Mesenchymal stem cell (in vitro differentiated cells and primary cell): ENCODE results near the gene DBNL.

Experiments used
- DNase-seq: peaks from one replicate; pipeline ENCODE4 v3.0.0-alpha.2; 2013
- H2AFZ ChIP-seq: one replicate; pipeline ENCODE4 v1.6.1; 2013; ENCODE audit warnings: low read depth, mild to moderate bottlenecking, control low read depth, inconsistent platforms, low read length, moderate library complexity
- H2AK5ac ChIP-seq: 2 replicates; pipeline ENCODE4 v1.6.1; 2013; ENCODE audit warnings: low read length, moderate library complexity, mild to moderate bottlenecking, inconsistent platforms; ENCODE audit not compliant: severe bottlenecking
- H2BK120ac ChIP-seq: one replicate; pipeline ENCODE4 v1.6.1; 2013; ENCODE audit warnings: low read depth, mild to moderate bottlenecking, inconsistent platforms, low read length, moderate library complexity
- H2BK12ac ChIP-seq, 2 experiments: one replicate each; pipeline ENCODE4 v1.6.1; 2013; ENCODE audit warnings: inconsistent platforms in 2 of 2, low read length in 2 of 2, mild to moderate bottlenecking in 2 of 2, moderate library complexity in 2 of 2, control low read depth in 1 of 2
- H2BK15ac ChIP-seq: one replicate; pipeline ENCODE4 v1.6.1; 2013; ENCODE audit warnings: mild to moderate bottlenecking, low read depth, inconsistent platforms; ENCODE audit not compliant: poor library complexity, severe bottlenecking
- H2BK5ac ChIP-seq: 2 replicates; pipeline ENCODE4 v1.6.1; 2013; ENCODE audit warnings: low read depth, mild to moderate bottlenecking, low read length, control low read depth, inconsistent platforms; ENCODE audit not compliant: poor library complexity, severe bottlenecking
- H3K14ac ChIP-seq, 2 experiments: one replicate each; pipeline ENCODE4 v1.6.1; 2013; ENCODE audit warnings: inconsistent platforms in 2 of 2, low read length in 2 of 2, control low read depth in 1 of 2, mild to moderate bottlenecking in 1 of 2, moderate library complexity in 1 of 2
- H3K18ac ChIP-seq, 2 experiments: one replicate each; pipeline ENCODE4 v1.6.1; 2013; ENCODE audit warnings: inconsistent platforms in 2 of 2, low read length in 2 of 2, control low read depth in 1 of 2, low read depth in 1 of 2, mild to moderate bottlenecking in 1 of 2
- H3K23ac ChIP-seq, 2 experiments: one replicate each; pipeline ENCODE4 v1.6.1; 2013; ENCODE audit warnings: inconsistent platforms in 2 of 2, low read length in 2 of 2, mild to moderate bottlenecking in 2 of 2, moderate library complexity in 2 of 2, control low read depth in 1 of 2
- H3K27ac ChIP-seq: 2 replicates; pipeline ENCODE4 v1.5.1; 2013; ENCODE audit warnings: mild to moderate bottlenecking, moderate library complexity, low read length, control low read depth, inconsistent platforms; ENCODE audit not compliant: poor library complexity, severe bottlenecking
- H3K27me3 ChIP-seq, 2 experiments: 2 replicates each; pipeline versions ENCODE4 v1.6.1 to v1.7.0; 2013; ENCODE audit warnings: low read length in 2 of 2, mild to moderate bottlenecking in 2 of 2, moderate library complexity in 2 of 2, control low read depth in 1 of 2, inconsistent platforms in 1 of 2; ENCODE audit not compliant: control insufficient read depth in 1 of 2, insufficient read depth in 1 of 2
- H3K36me3 ChIP-seq, 2 experiments: 2 replicates each; pipeline versions ENCODE4 v1.6.1 to v1.7.0; 2013; ENCODE audit warnings: low read length in 2 of 2, control low read depth in 1 of 2, inconsistent platforms in 1 of 2, low read depth in 1 of 2, mild to moderate bottlenecking in 1 of 2; ENCODE audit not compliant: insufficient read depth in 2 of 2, control insufficient read depth in 1 of 2
- H3K4ac ChIP-seq, 2 experiments: one replicate each; pipeline ENCODE4 v1.6.1; 2013; ENCODE audit warnings: inconsistent platforms in 2 of 2, low read length in 2 of 2, mild to moderate bottlenecking in 2 of 2, moderate library complexity in 2 of 2, control low read depth in 1 of 2, low read depth in 1 of 2
- H3K4me1 ChIP-seq: 2 replicates; pipeline ENCODE4 v1.6.1; 2013; ENCODE audit warnings: low read depth, low read length, control low read depth; ENCODE audit not compliant: control insufficient read depth, insufficient read depth
- H3K4me2 ChIP-seq: 2 replicates; pipeline ENCODE4 v1.6.1; 2013; ENCODE audit warnings: low read length, mild to moderate bottlenecking, inconsistent platforms; ENCODE audit not compliant: poor library complexity, severe bottlenecking
- H3K4me3 ChIP-seq, 2 experiments: 2 replicates each; pipeline versions ENCODE4 v1.5.1 to v1.7.0; 2013; ENCODE audit warnings: low read length in 2 of 2, mild to moderate bottlenecking in 2 of 2, control low read depth in 1 of 2, low read depth in 1 of 2; ENCODE audit not compliant: insufficient read depth in 1 of 2
- H3K79me1 ChIP-seq: replicated peaks from 2 replicates; pipeline ENCODE4 v1.6.1; 2013; ENCODE audit warnings: mild to moderate bottlenecking, control low read depth, low read length, inconsistent platforms; ENCODE audit not compliant: poor library complexity, severe bottlenecking
- H3K9ac ChIP-seq: 2 replicates; pipeline ENCODE4 v1.7.0; 2013; ENCODE audit warnings: mild to moderate bottlenecking, low read length, moderate library complexity
- H3K9me3 ChIP-seq: 2 replicates; pipeline ENCODE4 v1.7.0; 2013; ENCODE audit warnings: mild to moderate bottlenecking, low read length; ENCODE audit not compliant: control insufficient read depth
- H4K8ac ChIP-seq: one replicate; pipeline ENCODE4 v1.6.1; 2013; ENCODE audit warnings: inconsistent platforms, mild to moderate bottlenecking, low read length, moderate library complexity
- H4K91ac ChIP-seq: one replicate; pipeline ENCODE4 v1.6.1; 2013; ENCODE audit warnings: mild to moderate bottlenecking, low read length, inconsistent platforms
- WGBS: methylation state at CpG from one replicate; pipeline ENCODE4 v1.1.7; 2013; ENCODE audit warnings: mixed read lengths; 5-methylcytosine and 5-hydroxymethylcytosine counted together

The DBNL gene

GRCh38 chr7:44086627-44087026 is 42.1 kb downstream of the DBNL start:
- 92% methylated on average over 3 of the region's 3 CpGs for WGBS

GRCh38 chr7:44087911-44088838 is 43.7 kb downstream of the DBNL start:
- Histone ChIP-seq H3K14ac (peak overlapping the region in 1 of 2 experiments; percentile 68), H3K9ac (peak overlapping the region; percentile 92), H2BK5ac (peak overlapping the region; percentile 19)

More at GRCh38 chr7:44086627-44087026, 42.1 kb downstream of the DBNL start:
- Histone ChIP-seq H3K18ac (no peak overlapping the region), H3K9me3 (no peaks in the 10 kb centered on the region), H3K36me3 (no peaks in the 10 kb centered on the region), H2BK12ac (no peak overlapping the region), H4K8ac (no peak overlapping the region), H2AFZ (no peak overlapping the region), H3K27me3 (no peaks in the 10 kb centered on the region), H3K9ac (peak overlapping the region; percentile 92), H3K4me2 (no peak overlapping the region), H3K4me3 (no peak overlapping the region), H2BK5ac (no peak overlapping the region), H2AK5ac (peak overlapping the region; percentile 93), H3K79me1 (no peaks in the 10 kb centered on the region), H4K91ac (no peak overlapping the region), H2BK15ac (no peak overlapping the region), H3K14ac (no peak overlapping the region), H3K23ac (no peak overlapping the region), H3K27ac (peak overlapping the region; percentile 99), H2BK120ac (no peak overlapping the region), H3K4me1 (peaks cover 30% of the 10 kb centered on the region), H3K4ac (no peak overlapping the region)
- no peak for DNase-seq

GRCh38 chr7:44093102-44093641 is 48.7 kb downstream of the DBNL start:
- no peak overlapping the region for H3K14ac ChIP-seq
- H2AK5ac ChIP-seq, result peak overlapping the region; percentile 22
- H3K79me1 ChIP-seq, result no peaks in the 10 kb centered on the region
- no peak overlapping the region for H2BK5ac ChIP-seq
- H3K36me3 ChIP-seq, result no peaks in the 10 kb centered on the region
- no peak overlapping the region for H3K4ac ChIP-seq
- no peak overlapping the region for H2BK120ac ChIP-seq
- H2BK12ac ChIP-seq, result no peak overlapping the region
- no peaks in the 10 kb centered on the region for H3K27me3 ChIP-seq
- no peak overlapping the region for H3K4me2 ChIP-seq
- H4K8ac ChIP-seq, result no peak overlapping the region
- WGBS, result 78% methylated on average over 6 of the region's 6 CpGs
- no peak overlapping the region for H3K23ac ChIP-seq
- no peak for DNase-seq
- H3K18ac ChIP-seq, result no peak overlapping the region
- no peaks in the 10 kb centered on the region for H3K9me3 ChIP-seq
- no peak overlapping the region for H2BK15ac ChIP-seq
- no peak overlapping the region for H3K4me3 ChIP-seq
- no peak overlapping the region for H2AFZ ChIP-seq
- H4K91ac ChIP-seq, result no peak overlapping the region
- H3K9ac ChIP-seq, result no peak overlapping the region
- no peak overlapping the region for H3K27ac ChIP-seq
- H3K4me1 ChIP-seq, result peaks cover 11% of the 10 kb centered on the region

More at GRCh38 chr7:44087911-44088838, 43.7 kb downstream of the DBNL start:
- Histone ChIP-seq H2BK120ac (peak overlapping the region; percentile 11), H4K91ac (peak overlapping the region; percentile 89), H3K27ac (peak overlapping the region; percentile 99), H2BK15ac (peak overlapping the region; percentile 62), H4K8ac (peak overlapping the region; percentile 90), H3K4me1 (peaks cover 30% of the 10 kb centered on the region), H2AFZ (peak overlapping the region; percentile 79), H3K9me3 (no peaks in the 10 kb centered on the region), H3K79me1 (no peaks in the 10 kb centered on the region), H2BK12ac (peak overlapping the region; percentile 28 to 65), H3K18ac (peak overlapping the region; percentile 40 to 92), H3K36me3 (no peaks in the 10 kb centered on the region), H3K4me2 (peak overlapping the region; percentile 10), H3K4me3 (peak overlapping the region in 1 of 2 experiments; percentile 43), H3K27me3 (no peaks in the 10 kb centered on the region), H3K4ac (peak overlapping the region in 1 of 2 experiments; percentile 87), H3K23ac (peak overlapping the region in 1 of 2 experiments; percentile 28), H2AK5ac (peak overlapping the region; percentile 14)
- 57% methylated on average over 19 of the region's 20 CpGs for WGBS
- DNase-seq, result no peak

GRCh38 chr7:44094365-44094764 is 49.9 kb downstream of the DBNL start:
- no peak overlapping the region for H2BK120ac ChIP-seq
- 71% methylated on average over 2 of the region's 2 CpGs for WGBS
- H3K27me3 ChIP-seq, result no peaks in the 10 kb centered on the region
- H3K9ac ChIP-seq, result peak overlapping the region; percentile 49
- no peak overlapping the region for H3K4ac ChIP-seq
- H2BK5ac ChIP-seq, result no peak overlapping the region
- H3K14ac ChIP-seq, result no peak overlapping the region
- H3K18ac ChIP-seq, result no peak overlapping the region
- H3K9me3 ChIP-seq, result no peaks in the 10 kb centered on the region
- no peak overlapping the region for H3K27ac ChIP-seq
- H2AFZ ChIP-seq, result no peak overlapping the region
- H3K23ac ChIP-seq, result no peak overlapping the region
- no peaks in the 10 kb centered on the region for H3K36me3 ChIP-seq
- no peaks in the 10 kb centered on the region for H3K79me1 ChIP-seq
- DNase-seq, result no peak
- H2BK12ac ChIP-seq, result no peak overlapping the region
- H3K4me1 ChIP-seq, result peaks cover 4% of the 10 kb centered on the region
- H2AK5ac ChIP-seq, result peak overlapping the region; percentile 52
- no peak overlapping the region for H4K91ac ChIP-seq
- no peak overlapping the region for H3K4me3 ChIP-seq
- H2BK15ac ChIP-seq, result no peak overlapping the region
- H3K4me2 ChIP-seq, result no peak overlapping the region
- no peak overlapping the region for H4K8ac ChIP-seq
